ENCODE data around the gene TMEM235.

TMEM235 gene

GRCh38 chr17:78255953-78256706 lies 24.7 kb downstream of the TMEM235 start:
- no peak for DNase-seq

DNA sequence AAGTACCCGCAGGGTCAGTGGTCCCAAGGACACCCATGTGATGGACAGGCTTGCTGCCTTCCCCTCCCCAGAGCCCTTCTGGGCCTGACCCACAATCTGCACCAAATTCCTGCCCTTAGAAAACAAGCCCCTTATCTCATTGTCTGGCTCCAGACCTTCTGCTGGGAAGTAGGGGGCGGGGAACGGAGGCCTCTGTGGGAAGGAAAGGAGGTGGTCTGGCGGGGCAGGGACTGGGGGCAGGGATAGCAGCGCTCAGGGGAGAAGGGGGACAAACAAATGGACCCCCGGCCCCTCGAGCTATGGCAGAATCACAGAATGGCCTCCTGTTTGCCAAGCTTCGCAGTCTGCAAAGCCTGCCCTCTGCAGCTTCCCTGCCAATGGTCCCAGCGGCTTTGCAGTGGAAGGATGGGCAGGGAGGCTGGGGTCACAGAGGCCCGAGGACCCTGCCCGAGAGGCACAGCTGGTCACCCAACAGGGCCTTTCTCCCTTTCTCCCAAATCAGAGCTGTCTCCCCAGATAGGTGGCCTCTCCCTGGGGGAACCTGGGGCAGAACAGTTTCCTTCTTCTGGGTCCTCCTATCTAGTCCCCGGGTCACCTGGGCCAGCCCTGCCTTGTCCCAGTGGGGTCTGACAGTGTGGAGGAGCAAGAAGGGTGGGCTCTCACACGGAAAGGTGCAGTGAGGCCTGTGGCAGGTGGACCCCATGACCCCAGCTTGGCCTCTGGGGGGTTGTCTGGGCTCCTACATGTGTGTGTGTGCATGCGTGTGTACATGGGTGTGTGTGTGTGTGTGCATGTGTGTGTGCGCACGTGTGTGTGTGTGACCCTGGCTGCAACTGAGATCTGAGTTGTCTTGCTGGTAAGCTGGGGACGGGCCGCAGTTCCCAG lies 25.5 kb downstream of the TMEM235 start:
- DNase-seq: peak; percentile 48

- DNase-seq: peak; percentile 56
These were observed 26.4 kb downstream of the TMEM235 start for GRCh38 chr17:78257810-78258322.

- peak; percentile 94 for DNase-seq
These were observed 27.1 kb downstream of the TMEM235 start for GRCh38 chr17:78258323-78259191.

GRCh38 chr17:78259192-78259554 lies 27.7 kb downstream of the TMEM235 start:
- DNase-seq: no peak

GRCh38 chr17:78263063-78263735 lies 31.8 kb downstream of the TMEM235 start:
- peak; percentile 93 for DNase-seq

- DNase-seq: no peak
These were observed 32.4 kb downstream of the TMEM235 start for GRCh38 chr17:78263736-78264340.

- DNase-seq: peak; percentile 21
These were observed 33.2 kb downstream of the TMEM235 start for GRCh38 chr17:78264590-78264989.

- DNase-seq: no peak
These were observed 33.7 kb downstream of the TMEM235 start for GRCh38 chr17:78265121-78265520.

DNA sequence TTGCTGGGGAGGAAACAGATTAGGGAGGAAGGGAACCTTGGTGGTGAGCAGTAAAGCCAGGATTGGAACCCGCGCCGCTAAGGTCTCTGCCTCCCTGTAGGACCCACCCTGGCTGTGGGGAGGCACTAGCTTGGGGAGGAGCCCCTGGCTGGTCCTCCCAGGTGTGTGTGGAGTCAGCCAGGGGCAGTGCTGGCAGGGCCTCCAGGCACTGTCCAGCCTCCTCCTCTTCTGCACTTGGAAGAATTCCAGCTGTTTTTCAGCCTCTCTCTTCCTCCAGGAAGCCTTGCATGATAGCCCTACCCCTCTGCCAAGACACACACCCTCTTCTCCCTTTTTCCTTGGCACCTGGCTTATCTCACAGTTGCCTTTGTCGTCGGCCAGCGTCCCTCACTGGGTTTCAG lies 34.8 kb downstream of the TMEM235 start:
- DNase-seq: no peak

GRCh38 chr17:78266771-78267170 lies 35.3 kb downstream of the TMEM235 start:
- no peak for DNase-seq

DNA sequence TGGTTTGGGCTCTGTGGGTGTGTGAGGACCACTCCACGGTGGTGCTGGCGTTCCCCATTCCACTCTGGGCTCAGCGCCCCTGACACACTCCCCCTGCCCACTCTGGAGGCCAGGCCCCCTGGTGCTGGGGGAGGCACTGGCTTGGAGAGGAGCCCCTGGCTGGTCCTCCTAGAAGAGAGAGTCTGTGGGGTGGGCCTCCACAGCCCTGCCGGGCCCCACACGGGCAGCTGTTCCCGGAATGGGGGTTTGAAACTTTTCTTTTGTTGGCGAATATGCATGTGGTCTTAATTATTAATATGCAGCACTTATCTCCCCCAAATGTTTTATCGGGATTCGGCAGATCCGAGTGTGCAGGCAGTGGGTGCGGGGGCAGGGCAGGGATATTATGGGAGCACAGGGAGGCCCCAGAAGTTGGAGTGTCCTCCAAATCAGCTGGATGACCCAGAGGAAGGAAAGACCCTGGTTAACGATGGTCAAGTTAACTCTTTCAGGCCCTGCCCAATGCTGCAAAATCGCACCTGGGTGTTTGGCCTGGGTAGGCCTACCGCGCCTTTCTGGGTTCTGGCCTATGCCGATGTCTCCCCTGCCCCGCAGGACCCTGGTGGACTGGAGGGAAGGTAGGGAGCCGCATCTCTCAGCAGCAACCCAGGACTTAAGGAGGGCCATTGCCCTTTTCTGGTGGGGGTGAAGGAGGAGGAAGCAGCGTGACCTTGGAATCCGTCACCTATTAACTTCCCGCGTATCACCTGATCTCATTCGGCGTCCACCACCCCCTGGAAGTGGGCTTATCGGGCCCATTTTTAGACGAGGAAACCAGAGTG lies 36.0 kb downstream of the TMEM235 start:
- peak; percentile 47 for DNase-seq

- DNase-seq: no peak
These were observed 36.9 kb downstream of the TMEM235 start for GRCh38 chr17:78268191-78268874.

- DNase-seq: no peak
These were observed 37.8 kb downstream of the TMEM235 start for GRCh38 chr17:78268951-78269905.

GRCh38 chr17:78269955-78270381 lies 38.5 kb downstream of the TMEM235 start:
- DNase-seq: no peak

DNA sequence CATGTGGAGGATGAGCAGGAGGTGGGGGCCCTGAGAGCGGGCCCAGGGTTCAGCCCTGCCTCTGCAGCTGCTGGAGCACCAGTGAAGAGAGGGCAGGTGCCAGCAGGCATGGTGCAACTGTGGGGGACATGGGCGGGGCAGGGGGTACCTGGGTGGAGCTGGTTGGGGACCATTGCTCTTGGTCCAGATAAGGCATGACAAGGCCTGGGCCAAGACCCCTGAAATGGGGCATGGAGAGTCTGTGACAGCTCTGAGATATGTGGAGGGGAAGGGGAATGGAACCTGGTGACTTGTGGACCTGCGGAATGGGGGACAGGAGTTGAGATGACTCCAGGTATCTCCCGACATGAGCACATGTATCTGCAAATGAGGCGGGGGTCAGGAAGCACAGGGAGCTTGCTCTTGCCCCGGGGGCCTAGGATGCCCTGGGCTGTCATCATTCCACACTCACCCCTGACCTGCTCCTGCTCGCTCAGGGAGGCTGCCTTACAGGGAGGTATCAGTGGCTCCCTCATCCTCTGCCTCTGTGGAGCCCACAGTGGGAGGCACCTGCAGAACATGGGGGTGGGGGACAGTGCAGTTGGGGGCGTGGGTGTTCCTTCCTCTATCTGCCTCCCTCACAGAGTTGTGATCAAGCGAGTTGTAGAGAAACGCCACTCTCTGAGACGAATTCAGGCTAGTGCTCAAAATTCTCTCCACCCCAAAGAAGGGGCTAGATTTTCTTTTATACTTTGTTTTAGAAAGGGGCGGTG lies 40.2 kb downstream of the TMEM235 start:
- no peak for DNase-seq

DNA sequence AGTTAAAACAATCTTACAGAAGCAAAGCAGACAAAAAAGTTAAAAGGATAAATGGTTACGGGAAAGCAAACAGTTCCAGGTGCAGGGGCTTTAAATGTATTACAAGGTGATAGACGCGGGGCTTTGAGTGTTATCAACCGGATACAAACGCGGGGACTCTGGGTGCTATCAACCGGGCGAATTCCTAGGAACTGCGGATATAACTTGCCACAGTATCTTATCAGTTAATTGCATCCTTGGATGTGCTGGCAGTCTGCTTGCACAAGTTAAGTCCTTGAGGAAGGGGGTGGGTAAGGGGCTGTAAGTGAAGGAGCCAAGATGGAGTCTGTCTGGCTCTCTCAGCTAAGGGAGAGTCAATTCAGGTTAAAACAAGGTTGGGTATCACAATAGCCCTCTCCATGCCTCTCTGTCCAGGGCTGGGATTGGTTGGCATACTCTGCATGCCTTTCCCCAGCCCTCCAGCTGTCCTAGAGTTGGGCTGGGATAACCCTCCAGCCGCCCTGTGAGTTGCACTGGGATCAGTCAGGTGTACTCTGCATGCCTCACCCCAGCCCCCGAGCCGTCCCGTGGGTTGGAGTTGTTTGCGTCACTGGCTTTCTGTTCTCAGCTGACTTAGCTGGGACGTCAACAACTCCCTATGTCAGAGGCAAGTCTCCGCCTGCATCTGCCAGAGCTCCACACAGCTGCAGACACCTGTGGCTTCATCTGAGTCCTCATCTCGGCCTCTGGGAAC lies 40.9 kb downstream of the TMEM235 start:
- peak; percentile 91 for DNase-seq

DNA sequence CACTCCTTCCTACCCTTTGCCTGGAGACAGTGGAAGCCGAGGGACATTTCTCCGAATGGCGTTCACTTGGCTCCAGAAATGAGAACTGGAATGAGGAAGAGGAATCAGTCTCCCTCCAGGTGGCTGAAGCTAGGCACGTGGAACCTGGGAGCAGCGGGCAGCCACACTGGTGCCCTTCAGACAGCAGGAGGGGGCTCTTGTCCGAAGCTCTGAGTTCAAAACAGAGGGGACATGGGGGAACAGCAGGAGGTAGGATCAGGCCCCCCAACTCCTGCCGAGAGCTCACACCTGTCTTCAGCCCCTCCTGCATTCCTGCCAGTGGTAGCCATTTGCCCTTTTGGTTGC lies 41.5 kb downstream of the TMEM235 start:
- DNase-seq: no peak

Data from hematopoietic multipotent progenitor cell treated with erythropoietin and hydrocortisone succinate and interleukin-3 and kit ligand, for 4 days (in vitro differentiated cells).